GM12891 (cell line): ENCODE results near the gene CPLANE1.

ENCODE experiments used
- POLR2A ChIP-seq: IDR thresholded peaks from 2 replicates; pipeline ENCODE4 v1.6.1; 2011; ENCODE audit warnings: low read depth, low read length, control low read depth
- POLR2AphosphoS5 ChIP-seq: IDR thresholded peaks from 2 replicates; pipeline ENCODE4 v1.6.1; 2011; ENCODE audit warnings: low read depth, low read length, control low read depth

GRCh38 chr5:37254581-37254980 is 5.4 kb upstream of the CPLANE1 start:
- TF ChIP-seq POLR2AphosphoS5: no peak
- TF ChIP-seq POLR2A: no peak
